Activated CD8-positive, alpha-beta memory T cell treated with anti-CD3 and anti-CD28 coated beads, Interleukin-2, amount 50 U/mL, for 1 hour (primary cell): Measurements from ENCODE around the gene LHX1.

Experiments used
- DNase-seq: peaks from one replicate; pipeline ENCODE4 v3.0.0-alpha.2; 2020; ENCODE audit errors: extremely low read depth

The LHX1 gene

GRCh38 chr17:36922175-36922574, 15.1 kb upstream of the LHX1 start:
- no peak for DNase-seq

GRCh38 chr17:36923814-36924221, 13.5 kb upstream of the LHX1 start:
- no peak for DNase-seq

GRCh38 chr17:36926226-36926625, 11.0 kb upstream of the LHX1 start:
- no peak for DNase-seq

DNA sequence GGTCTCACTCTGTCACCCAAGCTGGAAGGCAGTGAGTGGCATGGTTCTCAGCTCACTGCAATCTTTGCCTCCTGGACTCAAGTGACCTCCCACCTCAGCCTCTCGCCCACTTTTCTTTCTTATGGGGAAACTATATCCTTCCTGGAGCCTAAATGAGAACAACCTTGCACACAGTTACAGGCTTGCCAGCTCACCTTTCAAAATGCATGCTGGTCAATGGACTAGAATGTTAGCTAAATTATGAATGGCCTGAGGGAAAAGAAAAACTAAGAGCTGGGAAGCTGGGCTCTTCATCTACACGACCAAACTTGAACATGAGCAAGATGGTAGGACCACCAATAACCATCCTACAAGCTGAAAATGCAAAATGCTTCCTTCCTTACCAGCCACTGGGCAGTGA, 10.6 kb upstream of the LHX1 start:
- DNase-seq = no peak

- DNase-seq = no peak
Measured at GRCh38 chr17:36928471-36929345, 8.6 kb upstream of the LHX1 start.

GRCh38 chr17:36929851-36930582, 7.3 kb upstream of the LHX1 start:
- DNase-seq = no peak

DNA sequence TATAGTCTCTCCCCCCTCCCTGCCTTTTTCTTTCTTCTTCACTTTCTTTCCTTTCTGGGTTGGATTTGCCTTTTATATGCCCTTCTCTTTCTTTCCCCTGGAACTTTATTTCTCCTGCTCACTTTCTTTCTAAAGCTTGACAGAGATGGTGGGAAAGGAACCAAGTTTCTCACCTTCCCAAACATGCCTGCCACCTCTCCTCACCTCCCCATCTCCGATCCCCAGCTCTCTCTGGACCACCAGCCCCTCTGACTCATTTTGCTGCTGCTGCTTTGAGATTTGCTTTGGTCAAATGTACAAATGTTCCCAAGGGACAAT, 6.7 kb upstream of the LHX1 start:
- no peak for DNase-seq

DNA sequence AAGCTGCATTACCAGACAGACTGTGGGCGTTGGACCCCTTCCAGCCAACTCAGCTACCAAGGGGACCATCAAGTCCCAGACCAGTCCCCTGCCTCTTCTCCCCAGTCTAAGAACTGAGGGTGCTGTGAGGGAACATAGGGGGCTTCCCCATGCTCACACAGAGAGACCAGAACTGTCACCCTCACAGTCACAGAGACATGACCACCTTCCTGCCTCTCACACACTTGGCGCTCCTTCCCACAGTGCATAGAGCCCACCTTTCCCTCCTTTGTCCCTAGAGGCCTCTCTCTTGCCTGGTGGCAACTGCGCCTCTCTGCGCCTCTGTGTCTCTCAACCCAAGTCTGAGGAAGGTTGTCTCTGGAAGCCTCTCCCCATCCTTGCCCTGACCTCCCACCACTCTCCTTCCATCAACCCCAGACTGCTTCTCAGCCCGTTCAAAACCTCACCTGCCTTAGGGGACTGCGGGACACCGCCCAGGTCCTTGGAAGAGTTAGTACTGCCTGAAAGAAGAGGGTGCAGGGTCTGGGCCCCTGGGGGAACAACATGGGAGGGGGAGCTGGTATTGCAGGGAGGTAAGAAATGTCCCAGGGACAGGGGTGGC, 6.1 kb upstream of the LHX1 start:
- DNase-seq = no peak

DNA sequence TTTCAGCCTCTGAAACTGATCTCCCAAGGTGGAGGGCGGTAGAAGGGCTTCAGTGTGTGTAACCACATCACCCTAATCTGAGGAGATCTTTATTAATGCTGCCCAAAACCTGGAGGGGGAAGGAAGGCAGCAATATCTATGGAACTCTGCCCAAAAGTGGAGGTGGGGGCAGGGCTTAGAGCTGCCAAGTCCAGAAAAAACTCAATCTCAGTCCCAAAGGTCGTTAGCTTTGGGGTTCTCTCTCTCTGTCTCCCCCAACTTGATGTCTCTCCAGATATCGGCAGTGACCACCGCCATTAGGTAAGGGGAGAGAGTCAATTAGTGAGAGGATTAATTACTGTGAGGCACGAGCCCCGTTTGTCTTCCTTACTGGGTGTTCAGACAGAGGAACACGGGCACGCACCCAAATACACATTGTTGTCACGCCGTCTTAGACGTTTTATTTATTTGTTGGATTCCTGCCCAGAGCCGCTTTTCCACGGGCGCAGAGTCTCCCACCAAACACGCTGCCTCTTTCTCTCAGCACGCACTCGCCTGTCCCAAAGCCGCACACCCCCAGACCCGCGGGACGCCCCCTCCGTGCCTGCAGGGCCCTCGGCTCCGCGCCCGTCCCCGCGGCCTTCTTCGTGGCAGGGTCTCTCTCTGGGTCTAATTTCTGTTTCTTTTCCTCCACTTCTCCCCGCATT, 5.4 kb upstream of the LHX1 start:
- no peak for DNase-seq

DNA sequence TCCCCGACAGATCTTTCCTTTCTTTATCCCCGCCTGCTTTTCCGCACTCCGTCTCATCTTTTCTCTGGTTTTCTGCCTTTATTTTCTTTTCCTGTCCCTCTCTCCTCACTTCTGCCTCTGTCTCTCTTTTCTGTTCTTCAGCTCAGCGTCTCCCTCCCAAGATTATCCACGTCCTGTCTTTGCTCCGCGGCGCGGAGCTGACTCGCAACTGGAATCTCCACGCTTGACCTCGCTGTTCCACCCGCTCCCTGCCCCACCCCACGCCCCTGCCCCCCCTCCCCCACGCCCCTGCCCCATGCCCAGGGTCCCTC, 4.9 kb upstream of the LHX1 start:
- no peak for DNase-seq

- DNase-seq = no peak
Measured at GRCh38 chr17:36932694-36933511, 4.4 kb upstream of the LHX1 start.

DNA sequence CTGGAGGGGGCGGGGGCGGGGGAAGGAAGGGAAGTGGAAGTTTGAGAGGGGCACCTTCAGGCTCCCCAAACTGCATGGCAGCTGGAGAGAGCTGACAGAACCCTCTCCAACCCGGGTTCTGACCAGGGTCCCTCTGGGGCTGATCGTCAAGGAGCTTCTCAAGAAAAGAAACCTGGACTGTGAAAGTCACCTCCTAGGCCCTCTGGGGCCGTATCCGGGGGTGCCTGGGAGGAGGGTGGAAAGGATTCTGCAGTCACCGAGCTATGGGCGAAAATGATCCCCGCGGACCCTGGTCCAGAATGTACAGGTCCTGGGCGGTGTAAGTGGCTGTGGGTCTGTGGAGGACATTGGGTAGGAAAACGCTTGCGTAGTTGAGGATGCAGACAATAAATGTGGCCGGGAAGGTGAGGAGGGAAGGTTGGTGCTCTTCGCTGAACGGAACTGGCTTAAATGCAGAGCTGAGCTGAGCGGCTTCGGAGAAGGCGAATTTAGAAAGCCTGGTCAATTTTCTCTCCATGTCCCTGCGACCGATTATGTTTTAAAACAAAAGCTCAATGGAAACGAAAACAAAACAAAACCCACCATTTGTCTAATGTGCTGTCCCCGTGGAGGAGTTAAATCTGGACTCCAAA, 3.6 kb upstream of the LHX1 start:
- no peak for DNase-seq

GRCh38 chr17:36934144-36934691, 3.1 kb upstream of the LHX1 start:
- DNase-seq = no peak

- no peak for DNase-seq
Measured at GRCh38 chr17:36934692-36935630, 2.3 kb upstream of the LHX1 start.

DNA sequence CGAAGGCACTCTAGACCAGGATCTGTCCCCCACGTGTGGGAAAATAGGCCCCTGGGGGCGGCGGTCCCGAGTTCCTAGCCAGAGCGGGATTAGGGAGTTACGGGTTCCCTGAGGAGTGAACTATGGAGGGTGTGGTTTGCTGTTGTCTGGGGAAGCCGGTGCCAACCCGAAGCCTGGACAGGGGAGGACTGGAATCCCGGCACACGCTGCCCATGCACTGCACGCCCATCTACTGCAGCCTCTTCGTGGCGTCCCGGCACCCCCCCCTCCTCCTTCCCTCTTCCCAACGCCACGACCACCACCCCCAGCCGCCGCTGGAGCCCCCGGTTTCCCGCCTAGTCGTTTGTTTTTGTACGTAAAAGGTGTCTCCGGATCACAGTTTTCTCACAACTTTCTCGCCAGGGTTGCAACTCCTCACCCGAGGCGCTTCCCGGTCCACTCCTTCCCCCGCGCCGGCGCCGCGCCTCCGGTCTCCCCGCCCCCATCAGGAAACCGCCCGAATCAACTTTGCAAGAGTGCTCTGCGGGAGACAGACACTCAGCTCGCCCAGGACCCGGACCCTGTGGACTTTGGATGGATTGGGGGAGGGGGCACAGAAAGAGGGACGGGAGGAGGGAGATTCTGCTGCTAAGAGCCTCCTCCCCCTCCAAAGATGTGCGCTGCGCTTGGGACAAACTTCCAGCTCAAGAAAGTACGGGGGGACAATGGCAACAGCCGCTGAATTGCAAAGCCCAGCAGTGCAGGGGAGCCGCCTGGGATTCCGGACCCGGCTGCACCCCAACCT, 1.4 kb upstream of the LHX1 start:
- no peak for DNase-seq

DNA sequence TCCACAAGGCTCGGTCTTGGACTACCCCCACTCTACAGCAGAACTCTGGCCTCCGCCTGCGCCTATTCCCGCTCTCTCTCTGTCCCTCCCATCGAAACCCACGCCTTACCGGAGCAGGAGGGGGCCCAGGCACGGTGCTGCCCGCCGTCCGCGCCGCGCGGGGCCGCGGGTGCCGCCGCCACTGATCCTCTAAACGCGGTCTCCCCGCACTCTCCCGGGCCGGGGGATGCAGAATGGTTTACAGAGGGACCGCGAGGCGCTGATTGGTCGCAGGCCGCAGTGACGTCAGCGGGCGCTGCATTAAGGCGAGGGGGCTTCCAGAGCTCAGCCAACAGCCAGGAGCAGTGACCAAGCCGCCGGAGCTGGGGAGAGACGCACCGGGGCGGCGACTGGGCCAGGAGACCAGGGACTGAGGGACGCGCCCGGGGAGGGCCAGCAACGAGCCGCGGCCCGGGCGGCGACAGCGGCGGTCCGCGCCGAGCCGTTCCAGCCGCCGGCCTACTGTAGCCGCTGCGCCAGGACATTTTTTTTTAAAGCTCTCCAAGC, 747 bp upstream of the LHX1 start:
- DNase-seq = no peak

DNA sequence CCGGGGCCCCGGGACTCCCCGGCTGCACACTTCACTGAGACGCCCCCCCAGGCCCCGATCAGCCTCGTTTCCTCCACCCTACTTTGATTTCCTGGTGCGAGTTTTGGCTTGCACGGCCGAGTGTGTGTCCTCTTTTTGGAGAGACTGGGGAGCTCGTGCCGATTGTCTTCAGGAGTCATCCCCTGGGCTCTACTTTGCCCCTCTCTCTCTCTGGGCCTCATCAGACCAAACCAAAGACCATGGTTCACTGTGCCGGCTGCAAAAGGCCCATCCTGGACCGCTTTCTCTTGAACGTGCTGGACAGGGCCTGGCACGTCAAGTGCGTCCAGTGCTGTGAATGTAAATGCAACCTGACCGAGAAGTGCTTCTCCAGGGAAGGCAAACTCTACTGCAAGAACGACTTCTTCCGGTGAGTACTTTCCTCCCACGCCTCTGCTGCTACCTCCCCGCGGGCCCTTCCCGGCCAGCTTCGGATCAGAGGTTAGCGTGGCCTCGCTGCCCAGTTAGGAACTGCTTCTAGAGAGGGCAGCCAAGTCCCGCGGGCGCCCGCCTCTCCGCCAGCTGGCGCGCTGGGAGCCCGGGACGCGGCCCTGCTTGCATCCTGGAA, 787 bp downstream of the LHX1 start:
- no peak for DNase-seq

- no peak for DNase-seq
Measured at GRCh38 chr17:36938566-36939051, 1.3 kb downstream of the LHX1 start.
